GM19324 (cell line): ENCODE results near the gene PTH1R.

Experiments
- ATAC-seq: cut with Tn5 transposase; IDR thresholded peaks from one replicate; pipeline ENCODE4 v1.9.1; 2021; ENCODE audit warnings: mild to moderate bottlenecking, moderate library complexity; ENCODE audit not compliant: unreplicated experiment, low FRiP score

PTH1R gene

GRCh38 chr3:46862369-46863025 lies 15.0 kb upstream of the PTH1R start:
- ATAC-seq = no peak

GRCh38 chr3:46863261-46863782 lies 14.2 kb upstream of the PTH1R start, which contains the start of gene MYL3:
TSS of gene MYL3 (minus strand) at chr3:46863444. CDS start at chr3:46863390, 54 bp downstream.
- ATAC-seq = no peak

DNA sequence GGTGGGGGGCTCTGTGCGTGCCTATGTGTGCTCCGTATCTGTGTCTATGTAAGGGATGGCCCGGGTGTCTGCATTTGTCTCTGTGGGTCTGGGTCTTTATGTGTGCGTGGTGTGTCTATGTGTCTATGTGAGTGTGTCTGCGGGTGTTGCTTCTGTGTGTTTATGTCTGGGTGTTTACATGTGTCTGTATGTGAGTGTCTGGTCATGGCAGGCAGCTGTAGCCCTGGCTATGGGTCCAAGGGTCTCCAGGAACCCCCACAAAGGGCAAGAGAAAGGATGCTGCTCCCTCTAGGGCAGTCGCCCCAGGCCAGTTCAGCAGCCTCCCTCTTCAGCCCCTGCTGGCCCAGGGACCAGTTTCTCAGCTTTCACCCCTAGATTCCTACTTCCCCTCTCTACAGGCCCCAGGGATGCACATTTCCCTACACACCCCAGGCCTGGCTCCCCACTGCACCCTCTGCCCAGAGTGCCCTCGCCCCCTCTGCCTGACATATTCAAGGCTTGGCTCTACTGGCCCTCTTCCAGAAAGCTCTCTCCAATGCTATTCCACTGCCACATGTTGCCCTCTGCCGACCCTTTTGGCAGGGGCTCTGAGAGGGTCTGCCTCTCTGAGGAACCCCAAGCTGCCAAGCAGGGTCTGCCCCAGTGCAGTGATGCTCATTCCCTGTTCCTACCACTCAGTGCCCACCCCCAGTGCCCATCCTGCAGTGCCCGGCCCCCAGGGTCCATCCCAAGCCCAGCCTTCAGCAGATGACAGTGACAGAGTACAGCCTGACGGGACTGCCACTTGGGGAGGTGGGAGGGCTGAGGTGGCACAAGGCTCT lies 13.2 kb upstream of the PTH1R start:
- ATAC-seq = no peak

- no peak for ATAC-seq
These were observed 12.5 kb upstream of the PTH1R start for GRCh38 chr3:46865031-46865507.

- no peak for ATAC-seq
These were observed 12.0 kb upstream of the PTH1R start for GRCh38 chr3:46865546-46865945.

GRCh38 chr3:46866032-46866595 lies 11.4 kb upstream of the PTH1R start:
- ATAC-seq = no peak

- ATAC-seq = no peak
These were observed 10.6 kb upstream of the PTH1R start for GRCh38 chr3:46866720-46867549.

DNA sequence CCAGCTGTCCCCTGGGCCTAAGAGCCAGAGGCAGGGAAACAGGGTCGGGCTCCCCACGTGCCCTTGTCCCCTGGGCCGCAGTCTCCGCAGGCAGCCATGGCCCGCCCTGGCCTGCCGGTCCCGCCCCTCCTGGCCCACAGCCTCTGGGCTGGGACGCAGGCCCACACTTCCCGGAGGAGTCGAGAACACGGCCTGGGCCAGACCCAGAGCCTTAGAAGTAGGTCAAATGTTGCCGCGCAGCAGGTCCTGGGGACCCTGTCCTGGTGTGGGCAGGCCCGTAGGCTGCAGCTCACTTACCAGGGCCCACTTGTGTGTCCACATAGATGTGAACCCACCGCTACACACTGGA lies 10.0 kb upstream of the PTH1R start:
- no peak for ATAC-seq

DNA sequence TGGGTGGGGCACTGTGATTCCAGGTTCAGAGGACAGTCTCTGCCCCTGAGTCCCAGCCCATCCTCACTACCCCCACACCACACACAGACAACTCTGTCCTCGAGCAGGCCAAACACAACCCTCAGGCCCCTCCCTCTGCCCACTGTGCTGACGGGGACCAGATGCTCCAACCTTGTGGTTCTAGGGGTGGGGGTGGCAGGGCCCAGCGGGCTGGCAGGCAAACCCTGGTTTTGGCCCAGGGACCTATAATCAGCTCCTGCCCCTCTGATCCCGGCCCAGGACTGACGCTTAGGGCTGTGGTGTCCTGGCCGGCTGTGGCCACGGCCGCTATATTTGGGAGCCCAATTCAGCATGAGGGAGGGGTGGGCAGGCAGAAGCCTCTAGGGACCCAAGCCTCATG lies 9.2 kb upstream of the PTH1R start:
- no peak for ATAC-seq

- no peak for ATAC-seq
These were observed 8.6 kb upstream of the PTH1R start for GRCh38 chr3:46868948-46869347.

GRCh38 chr3:46869440-46869839 lies 8.1 kb upstream of the PTH1R start:
- ATAC-seq = no peak

DNA sequence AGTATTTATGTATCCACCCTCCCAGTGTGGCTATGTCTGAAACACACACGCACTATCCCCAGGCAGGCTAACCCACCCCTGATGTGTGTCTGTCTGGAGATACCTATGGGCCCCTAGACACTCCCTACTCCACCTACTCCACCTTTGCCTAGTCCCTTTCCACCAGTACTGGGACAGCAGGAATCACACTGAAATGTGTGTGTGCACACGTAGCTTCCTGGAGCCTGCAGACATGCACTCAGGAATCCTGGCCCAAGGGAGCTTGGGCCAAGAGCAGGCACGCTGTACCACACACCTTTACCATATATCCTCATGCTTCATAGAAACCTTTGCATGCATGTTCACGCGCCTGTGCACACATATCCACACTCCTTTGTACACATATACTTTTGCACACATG lies 6.9 kb upstream of the PTH1R start:
- no peak for ATAC-seq

DNA sequence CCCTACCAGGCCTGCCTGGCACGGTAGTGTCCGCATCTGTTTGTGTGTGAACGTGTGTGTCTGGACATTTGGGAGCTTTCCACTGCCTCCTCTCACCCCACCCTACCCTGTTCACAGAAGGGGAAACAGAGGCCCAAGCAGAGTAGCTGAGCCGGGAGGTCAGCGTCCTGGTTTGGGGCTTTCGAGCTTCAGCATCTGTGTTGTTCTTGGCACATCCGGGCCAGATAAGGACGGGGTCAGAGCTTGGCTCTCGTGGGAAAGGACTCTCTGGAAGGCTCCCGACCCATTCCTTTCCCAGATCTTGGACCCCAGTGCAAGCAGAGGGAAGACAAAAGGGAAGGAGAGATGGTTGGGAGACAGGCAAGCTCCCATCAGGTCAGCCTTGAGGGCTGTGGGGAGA lies 6.3 kb upstream of the PTH1R start:
- ATAC-seq = no peak

DNA sequence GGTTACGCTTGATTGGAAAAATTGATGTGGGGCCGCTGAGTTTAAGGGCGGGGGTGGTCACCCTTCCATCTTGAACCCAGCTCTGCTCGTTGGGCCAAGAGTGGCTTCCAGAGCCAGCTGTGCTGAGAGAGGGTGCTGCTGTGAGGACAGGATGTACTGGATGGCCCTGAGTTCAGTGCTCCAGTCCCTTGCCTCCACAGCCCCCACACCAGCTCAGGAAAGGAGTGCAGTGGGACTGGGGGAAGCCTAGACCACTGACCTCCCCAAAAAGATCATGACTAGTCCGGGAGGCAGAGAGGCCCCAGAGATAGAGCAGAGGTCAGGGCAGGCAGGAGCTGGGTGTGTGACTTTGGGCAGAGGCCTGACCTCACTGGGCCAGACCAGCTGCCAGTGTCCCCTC lies 4.0 kb upstream of the PTH1R start:
- no peak for ATAC-seq

- no peak for ATAC-seq
These were observed 3.1 kb upstream of the PTH1R start for GRCh38 chr3:46874430-46874829.

DNA sequence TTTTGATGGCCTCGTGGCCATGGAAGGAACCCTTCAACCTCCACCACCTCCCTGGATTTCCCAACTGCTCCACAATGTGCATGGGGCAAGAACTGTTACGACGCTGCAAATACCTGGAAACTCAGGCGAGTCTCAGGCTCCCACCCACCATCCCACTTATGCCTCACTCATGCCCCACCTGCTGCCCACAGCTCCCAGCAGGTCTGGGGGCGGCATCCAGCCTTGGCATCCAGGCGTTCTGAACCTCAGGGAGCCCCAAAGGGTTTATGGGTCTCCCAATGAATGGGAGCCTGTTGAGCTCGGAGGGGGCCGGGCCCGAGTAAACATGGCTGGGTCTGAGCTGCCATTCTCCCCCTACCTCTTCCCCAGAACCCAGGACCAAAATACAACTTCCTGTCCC lies 2.0 kb upstream of the PTH1R start:
- ATAC-seq = no peak

DNA sequence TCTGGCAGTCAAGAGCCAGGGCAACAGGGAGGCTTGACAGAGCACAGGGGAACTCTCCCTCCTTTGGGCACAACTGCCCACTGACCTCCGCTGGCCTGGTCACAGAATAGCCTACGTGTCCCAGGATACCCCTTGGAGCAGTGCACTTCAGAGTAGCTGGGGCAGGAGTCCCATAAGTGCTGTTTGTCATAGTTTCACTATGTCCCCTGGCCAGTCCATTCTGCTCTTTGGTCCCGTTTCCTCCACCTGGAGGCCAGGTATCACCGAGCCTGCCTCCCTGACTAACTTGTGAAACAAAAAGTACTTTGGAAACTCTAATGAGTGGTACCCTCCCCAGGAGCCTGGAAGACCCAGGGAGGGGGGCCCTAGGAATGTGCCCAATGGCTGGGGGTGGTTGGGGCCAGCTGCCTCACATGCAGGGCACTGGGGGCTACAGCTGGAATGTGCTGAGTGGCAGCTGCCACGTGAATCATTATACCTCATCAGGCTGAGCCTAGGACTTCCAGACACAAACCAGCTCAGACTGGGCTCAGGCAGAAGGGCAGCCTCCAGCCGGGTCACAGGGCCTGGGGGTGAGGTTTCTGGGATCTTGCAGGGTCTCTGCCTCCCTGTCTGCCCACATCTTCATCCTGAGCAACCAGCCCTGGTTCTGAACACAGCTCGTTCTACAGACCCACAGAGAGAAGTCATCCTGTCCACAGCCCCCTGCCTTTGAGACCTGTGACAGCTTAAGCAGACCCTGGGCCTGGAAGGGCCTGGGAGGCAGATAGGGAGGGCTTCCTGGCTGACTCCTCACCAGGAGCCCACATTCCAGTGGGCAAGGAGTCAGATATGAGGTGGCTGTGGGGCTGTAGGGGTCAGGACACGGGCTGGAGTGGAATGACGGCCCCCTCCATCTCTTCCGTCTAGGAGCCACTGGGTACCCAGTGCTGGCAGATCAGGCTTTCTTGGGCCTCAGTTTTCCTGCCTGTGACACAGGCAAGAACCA lies 914 bp upstream of the PTH1R start:
- ATAC-seq = no peak

- peak; percentile 44 for ATAC-seq
These were observed 1.4 kb downstream of the PTH1R start for GRCh38 chr3:46878781-46879436.
